K562 (cell line): ENCODE results near the gene UBR1. TPM values are rescaled to one million over a fixed set of nuclear protein-coding genes. Genes with fewer than 3 reads are reported as not detected.

Experiments
- ASH1L ChIP-seq: fragments of 450-650 bp; IDR thresholded peaks from 2 replicates; pipeline ENCODE4 v1.6.1; 2018; ENCODE audit warnings: borderline replicate concordance, mild to moderate bottlenecking, low read depth; ENCODE audit not compliant: partially characterized antibody
- CEBPZ ChIP-seq: fragments of 150-350 bp; IDR thresholded peaks from 2 replicates; pipeline ENCODE4 v1.6.1; 2014; ENCODE audit warnings: low read depth, mild to moderate bottlenecking, low read length, borderline replicate concordance
- FOXJ2 ChIP-seq: fragments of 200-800 bp; sonication (Bioruptor generic); IDR thresholded peaks from 2 replicates; pipeline ENCODE4 v1.6.1; 2016; ENCODE audit warnings: missing genetic modification characterization, missing compliant biosample characterization
- FOXP1 ChIP-seq: sonication (generic); formaldehyde crosslinking; IDR thresholded peaks from 2 replicates; pipeline ENCODE4 v1.8.0; 2022; ENCODE audit warnings: mild to moderate bottlenecking, missing genetic modification reagents
- HMBOX1 ChIP-seq: sonication (generic); IDR thresholded peaks from 2 replicates; pipeline ENCODE4 v1.6.1; 2016
- KDM4B ChIP-seq, 2 experiments: fragments of 450-650 bp in 1 of 2; sonication (generic) in 1 of 2; IDR thresholded peaks; 2 replicates each; pipeline ENCODE4 v1.6.1; 2016 to 2017; ENCODE audit warnings: borderline replicate concordance in 2 of 2, antibody characterized with exemption in 1 of 2, low read depth in 1 of 2, mild to moderate bottlenecking in 1 of 2
- KLF16 ChIP-seq: IDR thresholded peaks from 2 replicates; pipeline ENCODE4 v1.6.1; 2016; ENCODE audit warnings: antibody characterized with exemption
- KLF6 ChIP-seq: fragments of 250-450 bp; sonication (Bioruptor Pico); IDR thresholded peaks from 2 replicates; pipeline ENCODE4 v1.4.0; 2020; ENCODE audit warnings: mild to moderate bottlenecking, moderate library complexity, borderline replicate concordance
- POLR2G ChIP-seq: fragments of 200-400 bp; formaldehyde crosslinking; IDR thresholded peaks from 2 replicates; pipeline ENCODE4 v1.6.1; 2017; ENCODE audit warnings: low read depth, mild to moderate bottlenecking, antibody characterized with exemption, low read length, moderate library complexity
- RBM17 ChIP-seq: fragments of 200-400 bp; formaldehyde crosslinking; IDR thresholded peaks from 2 replicates; pipeline ENCODE4 v1.6.1; 2017; ENCODE audit warnings: low read depth, mild to moderate bottlenecking, low read length, borderline replicate concordance
- TCF7 ChIP-seq: sonication (generic); IDR thresholded peaks from 2 replicates; pipeline ENCODE4 v1.6.1; 2016; ENCODE audit warnings: antibody characterized with exemption, borderline replicate concordance
- ZNF232 ChIP-seq: sonication (generic); formaldehyde crosslinking; IDR thresholded peaks from 2 replicates; pipeline ENCODE4 v1.8.0; 2022; ENCODE audit warnings: mild to moderate bottlenecking, missing genetic modification reagents
- ZNF395 ChIP-seq: fragments of 200-800 bp; sonication (Bioruptor generic); IDR thresholded peaks from 2 replicates; pipeline ENCODE4 v1.6.1; 2017; ENCODE audit warnings: missing genetic modification characterization, missing compliant biosample characterization
- ZNF717 ChIP-seq: fragments of 250-450 bp; sonication (Bioruptor Pico); IDR thresholded peaks from 2 replicates; pipeline ENCODE4 v1.5.0; 2021
- polyA plus RNA-seq, 8 experiments: library from polyadenylated mRNA; depleted of rRNA in 4 of 8; stranded (reverse) in 5 of 8; unstranded in 3 of 8; fragments of >200 nt; fragmentation: Nextera tagmentation in 2 of 8; fragmentation: Illumina TruSeq in 1 of 8; extraction: Ambion mirVana in 2 of 8; extraction: Trizol in 1 of 8; gene quantifications; 2 replicates each; pipeline versions ENCODE4 v1.2.1 to v1.2.3, GENCODE V29; 2011 to 2014; ENCODE audit warnings: inconsistent platforms in 1 of 8, missing spikeins in 1 of 8
- total RNA-seq, 7 experiments: library from RNA; depleted of rRNA in 6 of 7; stranded (reverse); fragments of >200 nt in 6 of 7; fragmentation: Illumina TruSeq in 2 of 7; extraction: Trizol in 2 of 7; gene quantifications; 2 replicates each; pipeline versions ENCODE4 v1.2.1 to v1.2.3, GENCODE V29; 2011 to 2021; ENCODE audit warnings: low replicate concordance in 1 of 7
- TF ChIP-seq, protein P1 (sequence below): fragments of 250-450 bp; sonication (Bioruptor Pico); IDR thresholded peaks from 2 replicates; pipeline ENCODE4 v1.4.0; 2020; ENCODE audit warnings: mild to moderate bottlenecking, moderate library complexity, borderline replicate concordance

The UBR1 gene
- total and polyA plus RNA-seq, 9 of the 15 experiments (the other 6 are each of a cell fraction or from before 2014, with no cell fraction given) = 5.8 to 30.7 (median 15.3) TPM

GRCh38 chr15:42920519-42921341 lies 185.1 kb downstream of the UBR1 start, which contains the start of gene TTBK2 (continued):
- TF ChIP-seq RBM17 (no peak), ZNF232 (CRISPR knock-in tag) (no peak), HMBOX1 (no peak), FOXJ2 (tag) (no peak), KDM4B (IDR thresholded peaks at IDR 0.05; ENCODE audit: borderline replicate concordance in 2 of 2, low read depth in 1 of 2) (peak in 1 of 2 experiments; percentile 58; a peak in 2 of 4 replicates), KLF6 (CRISPR knock-in tag) (no peak), ZNF717 (CRISPR knock-in tag) (no peak), CEBPZ (no peak), ASH1L (peak; percentile 97), KLF16 (no peak), POLR2G (peak; percentile 96), TCF7 (0 out of 2 replicates have a peak, but pooled peaks have one; percentile 26), ZNF395 (CRISPR knock-in tag) (no peak), FOXP1 (CRISPR knock-in tag) (no peak)
- TF ChIP-seq, protein P1, sequence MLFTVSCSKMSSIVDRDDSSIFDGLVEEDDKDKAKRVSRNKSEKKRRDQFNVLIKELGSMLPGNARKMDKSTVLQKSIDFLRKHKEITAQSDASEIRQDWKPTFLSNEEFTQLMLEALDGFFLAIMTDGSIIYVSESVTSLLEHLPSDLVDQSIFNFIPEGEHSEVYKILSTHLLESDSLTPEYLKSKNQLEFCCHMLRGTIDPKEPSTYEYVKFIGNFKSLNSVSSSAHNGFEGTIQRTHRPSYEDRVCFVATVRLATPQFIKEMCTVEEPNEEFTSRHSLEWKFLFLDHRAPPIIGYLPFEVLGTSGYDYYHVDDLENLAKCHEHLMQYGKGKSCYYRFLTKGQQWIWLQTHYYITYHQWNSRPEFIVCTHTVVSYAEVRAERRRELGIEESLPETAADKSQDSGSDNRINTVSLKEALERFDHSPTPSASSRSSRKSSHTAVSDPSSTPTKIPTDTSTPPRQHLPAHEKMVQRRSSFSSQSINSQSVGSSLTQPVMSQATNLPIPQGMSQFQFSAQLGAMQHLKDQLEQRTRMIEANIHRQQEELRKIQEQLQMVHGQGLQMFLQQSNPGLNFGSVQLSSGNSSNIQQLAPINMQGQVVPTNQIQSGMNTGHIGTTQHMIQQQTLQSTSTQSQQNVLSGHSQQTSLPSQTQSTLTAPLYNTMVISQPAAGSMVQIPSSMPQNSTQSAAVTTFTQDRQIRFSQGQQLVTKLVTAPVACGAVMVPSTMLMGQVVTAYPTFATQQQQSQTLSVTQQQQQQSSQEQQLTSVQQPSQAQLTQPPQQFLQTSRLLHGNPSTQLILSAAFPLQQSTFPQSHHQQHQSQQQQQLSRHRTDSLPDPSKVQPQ (CRISPR knock-in tag) = no peak
